Activated CD8-positive, alpha-beta T cell treated with anti-CD3 and anti-CD28 coated beads, Interleukin-2, amount 10 ng/mL, durations not matched to agents 7 days and 5 days (primary cell): ENCODE results near the gene RSL1D1. TPM values are rescaled to one million over a fixed set of nuclear protein-coding genes. Genes with fewer than 3 reads are reported as not detected.

ENCODE experiments used
- ATAC-seq: fragments of 150-1000 bp; cut with Tn5 transposase; one replicate; pipeline ENCODE4 v1.10.0; 2021; ENCODE audit warnings: moderate library complexity
- CTCF ChIA-PET: fragments of 350-600 bp; sonication (Branson Sonifier 250); formaldehyde crosslinking; loops from one replicate; lab custom pipeline; 2021; ENCODE audit warnings: antibody characterized with exemption; lab: Charles Lee
- POLR2A ChIA-PET: fragments of 350-600 bp; sonication (Branson Sonifier 250); formaldehyde crosslinking; loops from one replicate; lab custom pipeline; 2021; ENCODE audit warnings: antibody characterized with exemption; lab: Charles Lee
- DNase-seq: peaks from one replicate; pipeline ENCODE4 v3.0.0-alpha.2; 2020
- H3K27ac Mint-ChIP-seq: one replicate; pipeline ENCODE4 v1.8.0; 2021; ENCODE audit warnings: mild to moderate bottlenecking, mixed read lengths
- H3K27me3 Mint-ChIP-seq: one replicate; pipeline ENCODE4 v1.8.0; 2021; ENCODE audit warnings: low read depth, mixed read lengths
- H3K36me3 Mint-ChIP-seq: one replicate; pipeline ENCODE4 v1.8.0; 2021; ENCODE audit warnings: low read depth, mixed read lengths
- H3K4me1 Mint-ChIP-seq: one replicate; pipeline ENCODE4 v1.8.0; 2021; ENCODE audit warnings: low read depth, mixed read lengths
- H3K4me3 Mint-ChIP-seq: one replicate; pipeline ENCODE4 v1.8.0; 2021; ENCODE audit warnings: mild to moderate bottlenecking, mixed read lengths
- H3K9me3 Mint-ChIP-seq: one replicate; pipeline ENCODE4 v1.8.0; 2022; ENCODE audit warnings: mixed read lengths; ENCODE audit not compliant: insufficient read depth
- total RNA-seq, 2 experiments: library from RNA; stranded (reverse); gene quantifications; one replicate each; pipeline ENCODE4 v1.2.3, GENCODE V29; 2021

The RSL1D1 gene
- total RNA-seq, 2 experiments from 2014 or later, result 156 to 158 TPM

DNA sequence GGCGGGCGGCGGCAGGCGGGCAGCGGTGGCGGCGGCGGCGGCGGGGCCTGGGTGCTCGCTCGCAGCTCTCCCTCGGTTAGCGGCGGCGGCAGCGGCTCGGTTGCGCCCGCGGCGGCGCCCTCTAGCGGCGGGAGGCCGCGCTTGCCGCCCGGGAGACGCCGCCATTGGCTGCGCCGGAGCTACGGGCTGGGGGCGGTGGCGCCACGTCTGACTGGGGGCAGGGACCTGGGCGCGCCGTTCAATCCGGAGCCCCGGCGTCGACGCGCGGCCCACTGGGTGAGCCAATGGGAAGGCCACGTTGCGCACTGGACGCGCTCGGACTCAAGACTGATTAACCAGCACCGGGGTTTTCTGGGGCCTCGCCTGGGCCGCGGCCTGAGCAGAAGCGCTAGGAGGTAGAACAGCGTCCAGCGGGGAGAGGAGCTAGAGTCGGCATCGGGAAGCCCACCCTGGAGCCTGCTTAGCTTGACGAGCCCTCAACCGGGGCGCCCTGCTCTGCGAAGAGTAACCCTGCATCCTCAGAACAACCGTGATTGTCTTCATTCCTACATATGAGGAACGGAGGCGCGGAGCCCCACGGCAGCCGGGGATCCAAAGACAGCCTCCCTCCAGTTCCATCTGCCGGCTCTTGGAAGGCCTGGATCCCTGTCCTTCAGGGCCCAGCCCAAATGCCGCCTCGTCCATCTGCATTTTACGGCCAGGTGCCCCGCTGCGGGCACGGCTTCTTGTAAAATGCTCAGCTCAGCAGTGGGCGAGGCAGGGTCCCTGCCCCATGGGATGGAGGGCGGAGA is 54.0 kb downstream of the RSL1D1 start, which contains the start of gene ZC3H7A:
Gene ZC3H7A (minus strand): TSS at position 93 of the 791 bp plus-strand sequence. CDS start 14,904 bp downstream, outside the sequence.
- ChIA-PET POLR2A (interaction anchor here (0.7 to 9.5 kb wide), 18 partner anchors 9 to 839 kb away, joined by 3 to 149 read pairs (median 4); partner anchors contain the start of genes RSL1D1, SOCS1 and TXNDC11), CTCF (interaction anchor here (0.6 to 5.8 kb wide), 36 partner anchors 10 to 271 kb away, joined by 3 to 124 read pairs (median 4); partner anchors contain the start of genes RSL1D1, SNX29 and TXNDC11)
- Mint-ChIP-seq H3K4me1 (peaks cover 70% of the 10 kb centered on the region), H3K9me3 (no peaks in the 10 kb centered on the region), H3K4me3 (peak within 1 kb of the TSS; percentile 95), H3K27me3 (no peaks in the 10 kb centered on the region), H3K27ac (peak within 1 kb of the TSS; percentile 98), H3K36me3 (peaks cover 30% of the 10 kb centered on the region)
- ATAC-seq (peak; percentile 99), DNase-seq (peak; percentile 95)

GRCh38 chr16:11796227-11797165 is 54.8 kb downstream of the RSL1D1 start:
- peak overlapping the region; percentile 86 for H3K4me3 Mint-ChIP-seq
- CTCF ChIA-PET, result interaction anchor here (0.7 to 5.8 kb wide), 26 partner anchors 11 to 272 kb away, joined by 3 to 124 read pairs (median 4); partner anchors contain the start of genes RSL1D1, SNX29 and TXNDC11
- H3K27ac Mint-ChIP-seq, result peak overlapping the region; percentile 91
- ATAC-seq (no peak), DNase-seq (no peak)
- H3K36me3 Mint-ChIP-seq, result peaks cover 30% of the 10 kb centered on the region
- no peaks in the 10 kb centered on the region for H3K27me3 Mint-ChIP-seq
- no peaks in the 10 kb centered on the region for H3K9me3 Mint-ChIP-seq
- POLR2A ChIA-PET, result interaction anchor here (0.6 to 9.5 kb wide), 11 partner anchors 12 to 839 kb away, joined by 3 to 149 read pairs (median 5); partner anchors contain the start of genes RSL1D1, SOCS1 and TXNDC11
- peaks cover 77% of the 10 kb centered on the region for H3K4me1 Mint-ChIP-seq

DNA sequence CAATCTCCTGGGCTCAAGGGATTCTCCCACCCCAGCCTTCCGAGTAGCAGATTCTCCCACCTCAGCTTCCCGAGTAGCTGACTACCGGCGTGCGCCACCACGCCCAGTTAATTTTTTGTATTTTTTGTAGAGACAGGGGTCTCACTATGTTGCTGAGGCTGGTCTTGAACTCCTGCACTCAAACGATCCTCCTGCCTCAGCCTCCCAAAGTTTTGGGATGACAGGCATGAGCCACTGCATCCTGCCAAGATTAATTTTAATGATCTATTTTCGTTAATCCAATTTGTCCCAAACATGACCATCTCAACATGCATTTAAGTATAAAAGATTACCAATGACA is 55.5 kb downstream of the RSL1D1 start:
- ATAC-seq, result no peak
- ChIA-PET CTCF (interaction anchor here (2.0 to 5.8 kb wide), 5 partner anchors 11 to 272 kb away, joined by 4 to 124 read pairs (median 11); no protein-coding TSS in a partner anchor), POLR2A (interaction anchor here (0.6 to 9.5 kb wide), 5 partner anchors 11 to 64 kb away, joined by 3 to 149 read pairs (median 9); partner anchors contain the start of genes RSL1D1 and TXNDC11)
- Mint-ChIP-seq H3K36me3 (peaks cover 35% of the 10 kb centered on the region), H3K27me3 (no peaks in the 10 kb centered on the region), H3K4me3 (peak overlapping the region; percentile 86), H3K27ac (peak overlapping the region; percentile 91), H3K9me3 (no peaks in the 10 kb centered on the region), H3K4me1 (peaks cover 81% of the 10 kb centered on the region)
- DNase-seq, result no peak

- ATAC-seq (no peak), DNase-seq (no peak)
- POLR2A ChIA-PET, result interaction anchor here (1.0 to 9.5 kb wide), 3 partner anchors 11 to 63 kb away, joined by 3 to 149 read pairs (median 4); partner anchors contain the start of gene TXNDC11
- peak overlapping the region; percentile 86 for H3K4me3 Mint-ChIP-seq
- CTCF ChIA-PET, result interaction anchor here (2.0 to 5.8 kb wide), 2 partner anchors 11 to 273 kb away, joined by 4 to 124 read pairs; no protein-coding TSS in a partner anchor
- peak overlapping the region; percentile 91 for H3K27ac Mint-ChIP-seq
- peaks cover 37% of the 10 kb centered on the region for H3K36me3 Mint-ChIP-seq
- H3K27me3 Mint-ChIP-seq, result no peaks in the 10 kb centered on the region
- H3K9me3 Mint-ChIP-seq, result no peaks in the 10 kb centered on the region
- peaks cover 76% of the 10 kb centered on the region for H3K4me1 Mint-ChIP-seq
Observed at GRCh38 chr16:11794996-11795886, 56.1 kb downstream of the RSL1D1 start.

DNA sequence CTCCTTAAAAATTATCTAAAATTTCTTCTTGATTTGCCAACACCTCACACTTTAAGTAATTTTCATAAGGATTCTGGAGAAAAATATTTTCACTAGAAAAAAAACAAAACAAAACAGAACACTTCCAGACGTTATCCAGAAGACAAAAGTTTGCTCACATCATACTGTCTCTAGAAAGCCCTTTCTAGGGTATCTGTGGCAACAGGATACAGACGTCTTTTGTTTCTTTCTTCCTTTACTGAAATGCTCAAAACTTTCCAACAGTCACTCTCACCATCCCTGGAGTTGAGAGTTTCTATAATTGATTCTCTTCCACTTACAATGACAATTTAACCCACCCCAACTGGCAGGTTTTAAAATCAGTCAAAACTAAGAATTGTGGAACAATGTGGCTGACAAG is 56.9 kb downstream of the RSL1D1 start:
- CTCF ChIA-PET, result interaction anchor here (5.8 kb wide), 1 partner anchor 11 kb away, joined by 124 read pairs; no protein-coding TSS in a partner anchor
- POLR2A ChIA-PET, result interaction anchor here (9.5 kb wide), 1 partner anchor 10 kb away, joined by 149 read pairs; no protein-coding TSS in a partner anchor
- H3K36me3 Mint-ChIP-seq, result peaks cover 41% of the 10 kb centered on the region
- peaks cover 71% of the 10 kb centered on the region for H3K4me1 Mint-ChIP-seq
- no peaks in the 10 kb centered on the region for H3K9me3 Mint-ChIP-seq
- DNase-seq (no peak), ATAC-seq (no peak)
- no peaks in the 10 kb centered on the region for H3K27me3 Mint-ChIP-seq
- H3K27ac Mint-ChIP-seq, result peak overlapping the region; percentile 76
- H3K4me3 Mint-ChIP-seq, result peak overlapping the region; percentile 86

DNA sequence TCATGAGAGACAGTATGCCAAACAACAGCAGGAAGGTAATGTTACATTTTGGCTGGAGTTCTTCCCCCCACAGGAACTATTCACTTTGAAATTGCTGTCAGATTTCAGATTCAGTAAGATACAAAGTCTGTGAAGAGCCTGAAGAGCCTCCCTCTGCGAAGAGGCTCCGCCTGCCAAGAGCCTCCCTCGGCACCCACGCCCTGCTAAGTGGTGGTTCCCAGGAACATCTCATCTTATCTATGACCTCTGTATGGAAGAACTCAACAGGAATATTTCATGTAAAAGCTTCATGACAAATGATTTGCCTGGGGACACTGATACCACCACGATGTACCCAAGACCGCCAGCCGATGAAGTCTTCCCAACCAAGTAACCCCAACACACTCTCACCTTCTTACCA is 57.5 kb downstream of the RSL1D1 start:
- no peak for ATAC-seq
- H3K9me3 Mint-ChIP-seq, result no peaks in the 10 kb centered on the region
- H3K4me3 Mint-ChIP-seq, result peak overlapping the region; percentile 17
- ChIA-PET CTCF (no interaction called here), POLR2A (interaction anchor here (9.5 kb wide), 1 partner anchor 9 kb away, joined by 149 read pairs; no protein-coding TSS in a partner anchor)
- no peak overlapping the region for H3K27ac Mint-ChIP-seq
- H3K27me3 Mint-ChIP-seq, result no peaks in the 10 kb centered on the region
- DNase-seq, result no peak
- H3K36me3 Mint-ChIP-seq, result peaks cover 44% of the 10 kb centered on the region
- H3K4me1 Mint-ChIP-seq, result peaks cover 66% of the 10 kb centered on the region

DNA sequence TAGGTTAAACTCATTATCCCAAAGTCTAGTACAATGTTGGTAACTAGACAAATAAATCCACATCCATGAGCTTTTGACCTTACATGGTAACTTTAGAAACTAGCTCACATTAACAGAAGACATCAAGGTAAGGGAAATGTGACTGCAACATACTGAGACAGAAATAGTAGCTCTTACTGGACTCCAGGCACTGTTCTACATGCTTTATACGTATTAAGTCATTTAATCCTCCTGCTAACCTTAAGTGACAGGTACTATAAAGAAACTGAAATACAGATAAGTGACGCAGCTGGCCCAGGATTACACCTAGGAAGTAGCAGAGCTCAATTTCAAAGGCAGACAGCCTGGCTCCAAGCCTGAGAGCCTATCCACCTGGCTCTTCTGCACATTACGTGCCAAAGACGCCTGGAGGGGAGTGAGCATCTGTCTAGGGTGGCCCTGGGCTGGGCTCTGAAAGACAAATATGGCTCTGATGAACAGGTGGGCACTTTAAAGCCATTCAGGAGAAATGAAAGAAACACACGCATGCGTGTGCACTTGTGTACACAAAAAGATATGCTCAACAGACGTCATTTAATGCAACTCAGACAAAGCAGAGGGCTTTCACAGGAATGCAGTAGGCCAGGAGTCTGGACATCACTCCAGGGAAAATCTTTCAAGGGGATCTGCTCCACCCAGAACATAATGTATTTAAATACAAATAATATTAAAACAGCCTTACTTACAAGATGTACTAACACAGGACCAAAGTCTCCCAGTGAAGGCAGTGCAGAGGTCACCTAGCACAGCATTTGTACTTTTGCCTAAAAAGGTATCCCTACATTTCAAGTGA is 58.7 kb downstream of the RSL1D1 start:
- ChIA-PET POLR2A (interaction anchor here (0.5 to 9.5 kb wide), 3 partner anchors 8 to 261 kb away, joined by 3 to 149 read pairs (median 3); no protein-coding TSS in a partner anchor), CTCF (interaction anchor here (0.9 to 1.9 kb wide), 2 partner anchors 8 to 10 kb away, joined by 3 to 6 read pairs; no protein-coding TSS in a partner anchor)
- Mint-ChIP-seq H3K4me1 (peaks cover 62% of the 10 kb centered on the region), H3K27me3 (no peaks in the 10 kb centered on the region), H3K36me3 (peaks cover 42% of the 10 kb centered on the region), H3K27ac (no peak overlapping the region), H3K9me3 (no peaks in the 10 kb centered on the region), H3K4me3 (no peak overlapping the region)
- DNase-seq (no peak), ATAC-seq (no peak)

- ATAC-seq, result no peak
- H3K36me3 Mint-ChIP-seq, result peaks cover 45% of the 10 kb centered on the region
- H3K9me3 Mint-ChIP-seq, result no peaks in the 10 kb centered on the region
- CTCF ChIA-PET, result interaction anchor here (1.4 to 1.9 kb wide), 2 partner anchors 9 kb away, joined by 6 read pairs; no protein-coding TSS in a partner anchor
- H3K4me3 Mint-ChIP-seq, result no peak overlapping the region
- POLR2A ChIA-PET, result interaction anchor here (0.9 to 9.5 kb wide), 4 partner anchors 7 to 49 kb away, joined by 3 to 149 read pairs (median 4); partner anchors contain the start of gene TXNDC11
- peaks cover 74% of the 10 kb centered on the region for H3K4me1 Mint-ChIP-seq
- no peaks in the 10 kb centered on the region for H3K27me3 Mint-ChIP-seq
- DNase-seq, result no peak
- peak overlapping the region; percentile 62 for H3K27ac Mint-ChIP-seq
Observed at GRCh38 chr16:11791144-11791828, 60.1 kb downstream of the RSL1D1 start.

GRCh38 chr16:11788914-11789313 is 62.4 kb downstream of the RSL1D1 start:
- ChIA-PET CTCF (no interaction called here), POLR2A (interaction anchor here (10.3 kb wide), 1 partner anchor 7 kb away, joined by 149 read pairs; the partner anchor contains the start of gene ZC3H7A)
- no peak for ATAC-seq
- H3K27me3 Mint-ChIP-seq, result no peaks in the 10 kb centered on the region
- H3K4me1 Mint-ChIP-seq, result peaks cover 64% of the 10 kb centered on the region
- H3K4me3 Mint-ChIP-seq, result no peak overlapping the region
- no peaks in the 10 kb centered on the region for H3K9me3 Mint-ChIP-seq
- H3K27ac Mint-ChIP-seq, result peak overlapping the region; percentile 37
- DNase-seq, result no peak
- H3K36me3 Mint-ChIP-seq, result peaks cover 24% of the 10 kb centered on the region
